ENCODE results near the gene EVA1B.

Gene EVA1B

GRCh38 chr1:36307601-36308330 lies 15.7 kb downstream of the EVA1B start:
- DNase-seq: peak in 1 of 2 experiments; percentile 17

GRCh38 chr1:36306902-36307456 lies 16.5 kb downstream of the EVA1B start:
- peak; percentile 96 to 97 for DNase-seq

GRCh38 chr1:36306210-36306901 lies 17.1 kb downstream of the EVA1B start, which contains the start of gene SH3D21:
SH3D21 (plus strand) TSS chr1:36306368; CDS start chr1:36306421, 53 bp downstream.
- peak; percentile 68 to 75 for DNase-seq

DNA sequence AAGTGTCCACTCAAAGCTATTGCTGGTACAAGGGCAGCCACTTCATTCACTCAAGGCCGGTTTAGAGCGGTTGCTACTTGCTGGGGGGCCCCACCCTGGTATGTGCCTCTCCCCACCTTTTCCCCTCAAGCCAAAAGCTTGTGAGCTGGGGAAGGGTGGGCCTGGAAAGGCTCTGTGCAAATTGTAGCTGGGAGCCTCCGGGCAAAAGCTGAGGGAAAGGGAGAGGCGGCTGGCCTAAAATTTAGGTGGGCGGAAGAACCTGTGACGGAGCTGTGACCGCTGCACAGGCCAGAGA lies 17.6 kb downstream of the EVA1B start:
- DNase-seq: peak; percentile 29 to 45

DNA sequence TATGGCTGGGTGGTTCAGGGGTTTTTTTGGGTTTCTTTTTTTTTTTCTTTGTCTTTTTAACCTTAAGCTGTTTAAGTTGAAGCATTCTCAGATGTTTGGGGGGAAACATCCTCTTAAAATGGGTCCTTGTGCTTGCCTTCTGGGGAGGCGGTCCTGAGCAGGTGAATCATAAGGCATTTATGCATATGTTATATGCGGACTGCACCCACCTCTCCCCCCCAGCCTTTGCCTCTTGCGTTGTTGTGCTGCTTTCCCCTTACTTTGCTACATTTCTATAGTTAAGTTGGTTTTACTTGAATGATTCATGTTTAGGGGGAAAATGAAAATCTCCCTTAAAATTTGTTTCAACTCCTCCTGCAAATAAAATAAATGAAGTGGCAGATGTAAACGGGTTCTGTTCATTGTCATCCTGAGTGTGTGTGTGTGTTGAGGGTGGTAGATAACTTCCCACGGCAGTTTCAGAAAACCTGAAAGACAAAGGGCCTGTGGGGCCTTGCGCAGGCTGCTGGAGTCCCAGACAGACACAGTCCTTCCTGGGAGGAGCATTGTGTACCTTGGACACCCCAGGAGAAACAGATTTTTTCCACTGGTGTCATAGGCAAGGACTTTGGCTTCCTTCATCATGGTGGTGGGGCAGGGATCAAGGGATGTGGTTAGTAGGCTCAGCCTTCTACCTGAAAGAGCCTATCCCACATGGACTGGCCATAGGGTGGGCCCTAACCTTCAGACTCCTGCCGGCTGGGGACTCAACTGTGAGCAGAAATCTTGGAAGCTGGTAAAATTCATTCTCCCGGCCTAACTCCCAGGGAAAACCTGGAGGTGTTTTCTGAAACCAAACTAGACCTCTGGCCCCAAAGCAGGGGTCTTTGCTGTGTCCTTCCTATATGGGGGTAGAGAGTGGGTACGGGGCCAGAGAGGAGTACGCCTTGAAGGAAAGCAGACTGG lies 18.2 kb downstream of the EVA1B start:
- DNase-seq: peak; percentile 59 to 65

- DNase-seq: peak in 1 of 2 experiments; percentile 14
Measured at GRCh38 chr1:36304521-36304920, 18.9 kb downstream of the EVA1B start.

DNA sequence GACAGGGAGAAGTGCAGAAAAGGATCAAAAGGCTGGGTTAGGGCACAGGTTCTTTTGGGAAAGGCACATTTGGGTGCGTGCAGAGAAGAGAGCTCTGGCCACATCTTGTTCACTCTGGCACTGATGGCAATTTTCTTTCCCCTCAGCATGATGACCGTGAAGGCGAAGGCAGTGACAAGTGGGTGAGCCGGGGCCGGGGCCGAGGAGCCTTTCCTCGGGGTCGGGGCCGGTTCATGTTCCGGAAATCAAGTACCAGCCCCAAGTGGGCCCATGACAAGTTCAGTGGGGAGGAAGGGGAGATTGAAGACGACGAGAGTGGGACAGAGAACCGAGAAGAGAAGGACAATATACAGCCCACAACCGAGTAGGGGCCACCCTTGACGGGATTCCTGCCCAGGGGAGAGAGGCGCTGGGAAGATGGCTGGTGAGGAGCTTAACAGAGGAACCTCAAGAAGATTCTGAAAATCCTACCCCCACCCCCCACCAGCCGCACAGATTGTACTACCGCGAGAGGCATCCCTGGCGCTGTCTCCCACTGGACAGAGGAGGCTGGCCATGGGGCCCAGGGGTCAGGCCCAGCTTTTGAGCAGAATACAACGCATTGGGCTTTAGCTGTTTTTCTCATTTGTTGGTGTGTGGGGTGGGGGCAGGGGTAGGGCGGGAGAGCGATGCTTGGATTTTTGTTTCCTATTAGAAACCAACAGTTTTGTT lies 19.6 kb downstream of the EVA1B start:
- no peak for DNase-seq

DNA sequence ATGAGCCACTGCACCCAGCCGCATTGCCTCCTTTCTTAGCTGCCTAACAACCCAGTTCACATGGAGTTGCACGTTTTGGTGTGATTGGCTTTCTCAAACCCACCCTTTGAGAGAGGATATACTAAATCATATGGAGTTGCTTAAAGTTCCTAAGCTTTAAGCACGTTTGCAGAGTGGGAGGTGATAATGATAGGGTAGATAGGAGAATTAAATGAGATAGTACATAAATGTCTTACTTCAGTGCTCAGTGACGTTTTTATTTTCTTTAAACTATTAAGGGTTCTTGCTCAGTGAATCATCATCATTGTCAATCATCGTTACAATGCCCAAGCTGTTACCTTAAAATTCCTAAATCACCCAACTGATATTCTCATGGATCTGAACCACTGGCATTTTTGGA lies 20.2 kb downstream of the EVA1B start:
- no peak for DNase-seq

DNA sequence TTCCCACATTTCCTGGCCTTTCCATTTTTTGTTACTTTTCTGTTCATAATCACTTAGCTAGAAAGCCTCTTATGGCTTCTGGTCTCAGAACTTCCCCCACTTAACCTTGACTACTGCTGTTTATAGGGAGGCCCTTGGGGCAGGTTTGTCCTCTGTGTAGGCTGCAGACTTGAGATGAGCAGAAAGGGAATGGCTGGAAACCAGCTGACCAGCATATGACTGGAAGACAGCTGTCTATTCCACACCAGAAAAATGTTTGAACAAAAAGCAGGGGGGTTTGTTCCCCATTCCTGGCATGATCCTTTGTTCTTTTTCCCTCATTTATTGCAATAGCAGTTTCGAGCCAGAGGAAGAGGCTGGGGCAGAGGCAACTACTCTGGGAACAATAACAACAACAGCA lies 22.2 kb downstream of the EVA1B start:
- DNase-seq: peak in 1 of 2 experiments; percentile 6

- peak in 1 of 2 experiments; percentile 39 for DNase-seq
Measured at GRCh38 chr1:36300526-36300925, 22.9 kb downstream of the EVA1B start.

DNA sequence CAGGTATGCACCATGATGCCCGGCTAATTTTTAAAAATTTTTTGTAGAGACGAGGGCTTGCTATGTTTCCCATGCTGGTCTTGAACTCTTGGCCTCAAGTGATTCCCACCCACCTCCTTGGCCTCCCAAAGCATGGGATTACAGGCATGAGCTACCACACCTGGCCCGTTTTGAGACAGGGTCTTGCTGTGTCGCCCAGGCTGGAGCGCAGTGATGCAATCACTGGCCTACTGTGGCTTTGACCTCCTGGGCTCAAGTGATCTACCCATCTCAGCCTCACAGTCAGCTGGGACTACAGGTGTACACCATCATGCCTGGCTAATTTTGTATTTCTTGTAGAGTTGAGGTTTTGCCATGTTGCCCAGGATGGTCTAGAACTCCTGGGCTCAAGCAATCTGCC lies 24.8 kb downstream of the EVA1B start:
- no peak for DNase-seq

DNA sequence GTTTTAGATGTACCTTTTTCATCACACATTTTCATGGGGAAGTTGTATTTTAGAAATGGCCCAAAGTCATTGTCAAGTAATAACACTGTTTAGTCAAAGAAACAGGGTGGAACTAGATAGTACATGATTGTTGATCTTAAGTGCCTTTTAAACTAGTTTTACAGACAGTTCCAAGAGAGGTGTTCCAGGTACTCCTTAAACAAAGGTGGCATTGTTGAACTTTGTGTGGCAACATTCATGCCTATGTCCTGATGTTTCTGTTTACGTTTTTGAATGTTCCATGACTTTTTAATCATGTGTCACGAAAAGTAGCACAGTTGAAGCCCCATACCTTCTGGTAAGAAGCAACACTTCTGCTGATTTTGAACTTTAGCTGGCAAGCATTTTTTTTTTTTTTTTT lies 26.4 kb downstream of the EVA1B start:
- no peak for DNase-seq

GRCh38 chr1:36295390-36295789 lies 28.1 kb downstream of the EVA1B start:
- DNase-seq: no peak

DNA sequence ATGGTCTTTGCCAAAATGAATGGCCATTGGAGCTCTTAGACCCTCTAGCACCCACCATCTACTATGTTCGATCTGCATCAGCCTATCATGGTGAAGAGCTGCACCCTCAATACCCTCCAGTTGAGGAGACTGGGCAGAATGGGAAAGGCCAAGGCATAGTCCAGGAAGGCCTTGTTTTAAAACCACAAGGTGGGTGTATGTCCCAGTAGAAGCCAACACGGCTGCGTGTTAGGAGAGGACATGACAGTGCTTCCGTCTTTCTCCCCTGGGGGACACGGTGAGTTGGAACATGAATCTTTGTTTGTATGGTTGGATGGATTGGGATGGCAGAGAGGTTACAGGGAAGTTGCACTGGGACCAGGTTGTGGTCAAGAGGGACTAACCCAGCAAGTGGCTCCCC lies 35.9 kb downstream of the EVA1B start:
- no peak for DNase-seq

GRCh38 chr1:36286802-36287201 lies 36.6 kb downstream of the EVA1B start:
- no peak for DNase-seq

DNA sequence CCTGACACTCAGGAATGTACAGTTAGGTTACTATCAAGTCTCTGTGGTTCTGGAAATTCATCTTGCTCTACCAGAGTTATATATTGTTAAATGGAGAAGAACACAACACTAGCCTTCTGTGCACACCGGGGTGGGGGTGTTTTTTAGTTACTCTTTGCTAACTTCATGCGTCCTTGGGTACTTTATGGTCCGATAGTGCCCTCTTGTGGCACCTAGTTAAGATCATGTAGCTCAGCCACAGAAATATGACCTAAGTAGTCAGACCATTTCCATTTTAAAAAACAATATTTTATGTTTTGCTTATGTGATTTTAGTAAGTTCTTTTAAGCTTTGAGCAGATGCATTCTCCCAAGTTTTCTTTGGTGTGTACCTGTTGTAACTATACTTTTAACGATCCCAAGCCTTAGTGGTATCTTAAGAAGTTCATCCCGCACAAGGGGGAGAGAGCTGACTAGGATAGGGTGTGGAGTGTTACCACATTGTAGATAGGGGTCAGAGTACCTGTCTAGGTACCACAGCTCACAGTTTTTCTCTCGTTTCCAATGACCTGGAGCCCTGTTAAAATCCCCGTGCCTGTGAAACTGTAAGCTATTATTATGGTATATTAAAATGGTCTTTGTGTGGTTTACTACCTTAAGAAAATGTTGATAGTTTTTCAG lies 37.9 kb downstream of the EVA1B start:
- peak; percentile 49 to 51 for DNase-seq

GRCh38 chr1:36284517-36284916 lies 38.9 kb downstream of the EVA1B start:
- DNase-seq: no peak

DNA sequence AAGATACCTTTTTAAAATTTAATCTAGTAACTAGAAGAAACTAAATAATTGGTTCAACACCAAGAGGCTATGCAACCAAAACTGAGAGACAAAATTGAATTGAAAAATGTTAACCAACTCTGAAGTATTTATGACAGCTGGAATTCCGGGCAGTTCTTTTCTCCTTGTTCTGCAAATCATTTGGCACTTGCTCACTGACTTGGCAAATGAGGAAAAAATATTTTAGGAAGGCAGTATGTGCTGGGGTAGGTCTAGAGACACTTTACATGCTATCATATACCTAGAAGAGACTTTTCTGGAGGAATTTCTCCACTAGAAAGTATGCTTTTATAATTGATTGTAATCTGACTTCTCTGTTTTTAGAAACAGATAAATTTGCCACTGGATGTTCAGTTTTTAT lies 39.4 kb downstream of the EVA1B start:
- no peak for DNase-seq

DNA sequence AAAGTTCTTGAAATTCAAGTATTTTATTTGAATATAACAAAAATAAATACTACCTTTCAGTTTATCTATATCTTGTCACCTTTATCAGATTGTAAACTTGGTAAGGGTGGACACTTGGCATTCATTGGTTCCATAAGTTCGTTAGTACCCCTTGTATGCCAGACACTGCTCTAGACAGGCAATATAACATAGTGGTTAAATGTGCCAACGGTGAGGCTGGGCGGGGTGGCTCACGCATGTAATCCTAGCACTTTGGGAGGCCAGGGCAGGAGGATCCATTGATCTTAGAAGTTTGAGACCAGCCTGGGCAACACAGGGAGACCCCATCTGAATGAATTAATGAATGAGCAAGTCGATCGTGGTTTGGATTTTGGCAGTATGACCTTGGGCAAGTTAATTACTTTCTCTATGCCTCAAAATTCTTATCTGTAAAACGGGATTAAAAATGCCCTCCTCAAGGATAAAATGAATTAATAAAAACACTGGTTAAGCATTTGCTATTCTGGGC lies 43.6 kb downstream of the EVA1B start:
- DNase-seq: no peak

- DNase-seq: no peak
Measured at GRCh38 chr1:36279110-36279788, 44.2 kb downstream of the EVA1B start.

GRCh38 chr1:36276688-36277087 lies 46.8 kb downstream of the EVA1B start:
- DNase-seq: no peak
